ENCODE data around the gene SMIM24.
"Not testable (repeated sequence)": the region's sequence is repeated elsewhere in the genome, so short reads cannot be mapped to it uniquely, and the experiment has no call there.

SMIM24 gene

DNA sequence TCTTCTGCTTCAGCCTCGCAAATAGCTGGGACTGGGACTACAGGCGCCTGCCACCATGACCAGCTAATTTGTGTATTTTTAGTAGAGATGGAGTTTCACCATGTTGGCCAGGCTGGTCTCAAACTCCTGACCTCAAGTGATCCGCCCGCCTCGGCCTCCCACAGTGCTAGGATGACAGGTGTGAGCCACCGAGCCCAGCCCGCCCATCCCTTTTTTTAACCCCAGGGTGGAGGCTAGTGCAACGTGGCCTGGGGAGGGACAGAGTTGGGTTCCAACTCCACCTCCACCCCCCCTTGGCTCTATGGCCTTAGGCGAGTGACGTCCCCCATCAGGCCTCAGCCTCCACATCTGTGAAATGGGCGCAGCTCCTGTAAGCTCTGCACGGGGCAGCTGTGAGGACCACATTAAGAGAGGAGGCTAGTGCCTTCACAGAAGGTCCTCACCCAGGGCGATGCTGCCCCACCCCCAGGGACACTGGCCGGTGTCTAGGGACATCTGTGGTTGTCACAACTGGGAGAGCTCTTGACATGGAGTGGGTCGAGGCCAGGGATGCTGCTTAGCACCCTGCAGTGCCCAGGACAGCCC is 37.7 kb downstream of the SMIM24 start:
- Histone ChIP-seq H3K36me3 (replicated peaks) (peaks cover 34% of the 10 kb centered on the region), H3K27me3 (ENCODE audit: low read depth) (no peaks in the 10 kb centered on the region), H3K4me1 (no peaks in the 10 kb centered on the region), H3K4me3 (no peak overlapping the region), H3K9me3 (no peaks in the 10 kb centered on the region)
- DNase-seq (ENCODE audit: low spot score in 2 of 2): no peak
- in situ Hi-C loops (cut with MboI; ENCODE audit: low sequenced_read_pairs): no loop called here

DNA sequence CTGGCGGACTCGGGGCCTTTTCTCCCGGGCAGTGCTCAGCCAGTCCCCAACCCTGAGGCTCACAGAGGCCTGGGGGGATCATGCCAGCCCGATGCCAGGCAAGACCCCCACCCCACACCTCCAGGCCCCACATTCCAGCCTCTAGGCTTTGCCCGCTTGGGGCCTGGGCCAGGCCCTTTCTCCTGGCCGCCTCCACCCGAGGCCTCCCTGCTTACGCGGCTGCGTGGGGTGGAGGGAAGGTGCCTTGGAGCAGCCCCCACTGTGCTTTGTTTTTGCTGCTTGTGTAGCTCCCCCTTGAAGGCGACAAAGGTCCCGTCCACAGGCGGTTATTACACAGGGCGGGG is 38.4 kb downstream of the SMIM24 start:
- H3K4me3 ChIP-seq: no peak overlapping the region
- no peaks in the 10 kb centered on the region for H3K9me3 ChIP-seq
- in situ Hi-C loops (cut with MboI; ENCODE audit: low sequenced_read_pairs): no loop called here
- no peaks in the 10 kb centered on the region for H3K4me1 ChIP-seq
- H3K36me3 ChIP-seq (replicated peaks): peaks cover 34% of the 10 kb centered on the region
- H3K27me3 ChIP-seq (ENCODE audit: low read depth): no peaks in the 10 kb centered on the region
- DNase-seq (ENCODE audit: low spot score in 2 of 2): no peak

DNA sequence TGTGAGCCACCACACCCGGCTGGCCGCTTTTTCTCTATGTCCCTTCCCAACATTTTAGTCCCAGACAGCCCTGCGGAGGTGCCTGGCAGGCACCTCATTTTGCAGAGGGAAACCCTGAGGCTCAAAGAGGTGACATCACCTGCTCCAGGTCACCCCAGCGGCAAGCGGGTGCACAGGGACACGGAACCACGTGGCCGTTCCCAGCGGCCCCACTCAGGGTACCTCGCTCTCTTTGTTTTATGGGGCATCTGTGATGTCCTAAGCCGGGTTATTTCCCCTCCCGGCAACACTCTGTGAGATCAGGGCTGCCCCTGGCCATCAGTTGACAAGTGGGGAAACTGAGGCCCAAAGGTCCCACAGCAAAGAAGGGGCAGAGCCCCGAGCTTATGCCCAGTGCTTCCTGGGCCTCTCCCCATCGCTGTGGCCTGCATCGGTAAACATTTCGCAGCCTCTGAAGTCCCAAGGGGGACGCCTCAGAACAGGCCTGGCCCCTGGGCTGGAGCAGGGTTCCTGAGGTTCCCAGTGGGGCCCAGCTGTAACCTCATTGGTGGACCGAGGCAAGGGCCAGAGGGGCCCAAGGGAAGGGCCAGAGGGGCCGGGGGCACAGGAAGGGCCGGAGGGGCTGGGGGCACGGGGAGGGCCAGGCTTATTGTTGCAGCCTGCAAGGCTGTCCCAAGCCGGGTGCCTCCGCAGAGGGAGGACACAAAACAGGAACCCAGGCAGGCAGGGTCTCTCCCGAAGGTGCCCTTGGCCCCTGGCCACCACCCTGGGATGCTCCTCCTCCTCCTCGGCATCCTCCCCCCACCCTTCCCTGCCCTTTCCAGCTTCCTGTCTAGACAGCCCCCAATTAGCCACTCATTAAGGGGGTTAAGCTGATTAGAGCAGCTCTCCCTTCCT is 39.0 kb downstream of the SMIM24 start:
- Histone ChIP-seq H3K36me3 (replicated peaks) (peaks cover 38% of the 10 kb centered on the region), H3K27me3 (ENCODE audit: low read depth) (no peaks in the 10 kb centered on the region), H3K4me3 (no peak overlapping the region), H3K4me1 (no peaks in the 10 kb centered on the region), H3K9me3 (no peaks in the 10 kb centered on the region)
- no peak for DNase-seq (ENCODE audit: low spot score in 2 of 2)
- in situ Hi-C loops (cut with MboI; ENCODE audit: low sequenced_read_pairs): no loop called here

DNA sequence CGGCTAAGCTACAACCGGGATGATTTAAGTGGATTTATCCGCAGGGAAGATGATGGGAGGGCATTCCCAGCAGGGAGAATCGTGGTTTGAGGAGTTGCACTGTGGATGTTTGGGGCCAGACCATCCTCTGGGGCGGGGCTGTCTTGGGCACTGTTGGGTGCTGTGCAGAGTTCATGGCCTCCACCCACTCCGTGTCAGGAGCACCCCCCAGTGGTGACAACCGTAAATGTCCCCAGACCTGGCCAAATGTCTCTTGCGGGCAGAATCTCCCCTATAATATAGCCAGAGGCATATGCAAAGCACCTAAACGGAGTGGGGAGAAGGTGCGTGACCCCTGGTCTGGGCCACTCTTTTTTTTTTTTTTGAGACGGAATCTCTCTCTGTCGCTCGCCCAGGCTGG is 40.2 kb downstream of the SMIM24 start:
- Histone ChIP-seq H3K27me3 (ENCODE audit: low read depth) (no peaks in the 10 kb centered on the region), H3K4me3 (no peak overlapping the region), H3K4me1 (no peaks in the 10 kb centered on the region), H3K36me3 (replicated peaks) (peaks cover 39% of the 10 kb centered on the region), H3K9me3 (no peaks in the 10 kb centered on the region)
- peak in 1 of 2 experiments; percentile 73 for DNase-seq (ENCODE audit: low spot score in 2 of 2)
- in situ Hi-C loops (cut with MboI; ENCODE audit: low sequenced_read_pairs): no loop called here

DNA sequence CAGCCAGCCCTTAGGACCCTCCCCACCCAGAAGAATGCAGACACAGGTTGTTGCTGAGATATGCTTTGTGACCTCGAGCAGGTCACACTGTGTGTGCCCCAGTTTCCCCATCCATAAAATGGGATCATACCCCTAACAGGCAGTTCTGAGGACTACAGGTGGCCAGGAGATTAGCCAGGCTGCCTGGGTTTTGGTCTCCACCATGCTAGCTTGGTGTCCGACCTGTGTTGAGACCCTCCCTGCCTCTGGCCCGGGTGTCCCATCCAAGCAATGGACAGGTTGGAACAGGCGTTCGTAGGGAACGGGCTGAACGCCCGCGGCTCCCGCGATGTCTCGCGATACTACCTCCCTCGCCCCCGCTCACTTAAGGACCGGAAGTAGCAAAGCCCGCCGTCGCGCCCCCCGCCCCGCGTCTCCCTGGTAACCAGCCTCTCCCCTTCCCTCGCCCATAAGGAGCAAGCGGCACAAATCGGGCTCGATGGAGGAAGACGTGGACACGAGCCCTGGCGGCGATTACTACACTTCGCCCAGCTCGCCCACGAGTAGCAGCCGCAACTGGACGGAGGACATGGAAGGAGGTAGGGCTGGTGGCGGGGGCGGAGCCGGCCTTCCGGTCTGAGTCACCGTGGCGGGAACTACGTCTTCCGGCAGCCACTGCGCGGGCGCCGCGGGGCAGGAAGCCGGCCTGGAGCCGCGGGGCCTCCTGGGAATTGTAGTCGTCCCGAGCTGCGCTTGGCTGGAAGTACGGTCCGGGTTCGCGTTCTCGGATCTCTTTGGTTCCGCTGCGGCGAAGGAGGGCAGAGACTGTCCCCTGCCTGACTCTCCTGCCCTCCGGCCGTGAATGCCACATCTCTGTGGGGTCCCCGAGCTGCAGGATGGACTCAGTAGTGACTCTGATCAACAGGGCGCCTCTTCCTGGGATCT is 45.4 kb downstream of the SMIM24 start:
- in situ Hi-C loops (cut with MboI; ENCODE audit: low sequenced_read_pairs): no loop called here
- Histone ChIP-seq H3K36me3 (replicated peaks) (peaks cover 43% of the 10 kb centered on the region), H3K27me3 (ENCODE audit: low read depth) (no peaks in the 10 kb centered on the region), H3K4me3 (peak overlapping the region; percentile 63), H3K4me1 (no peaks in the 10 kb centered on the region), H3K9me3 (no peaks in the 10 kb centered on the region)
- peak; percentile 91 to 97 for DNase-seq (ENCODE audit: low spot score in 2 of 2)

DNA sequence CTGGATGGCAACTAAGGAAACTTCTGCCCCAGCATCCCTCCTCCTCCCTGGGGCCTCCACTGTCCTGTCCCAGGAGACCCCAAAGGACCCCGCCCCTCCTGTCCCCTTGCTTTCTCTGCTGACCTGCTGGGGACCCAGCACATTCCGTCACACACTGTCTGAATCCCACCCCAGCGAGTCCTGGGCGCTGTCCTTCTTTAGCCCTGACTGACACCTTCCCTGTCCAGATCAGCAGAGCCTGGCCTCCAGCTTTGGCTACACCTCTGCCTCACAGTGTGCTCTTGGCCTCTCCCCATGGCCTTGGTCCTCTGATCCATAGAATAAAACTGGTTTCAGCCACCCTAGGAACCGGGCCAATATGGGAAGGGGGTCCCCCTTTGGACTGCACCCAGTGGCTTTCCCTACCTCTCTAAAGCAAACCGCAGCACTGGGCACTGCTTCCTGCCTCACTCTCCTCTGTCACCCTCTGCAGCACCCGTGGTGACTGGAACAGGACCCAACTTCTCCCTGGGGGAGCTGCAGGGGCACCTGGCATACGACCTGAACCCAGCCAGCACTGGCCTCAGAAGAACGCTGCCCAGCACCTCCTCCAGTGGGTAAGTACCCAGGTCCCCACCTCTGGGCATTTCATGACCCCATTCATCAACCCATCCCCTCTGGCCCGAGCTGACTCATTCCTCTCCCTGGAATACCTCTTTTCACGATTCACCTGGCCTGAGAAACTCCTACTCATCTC is 46.4 kb downstream of the SMIM24 start:
- no peaks in the 10 kb centered on the region for H3K4me1 ChIP-seq
- H3K36me3 ChIP-seq (replicated peaks): peaks cover 42% of the 10 kb centered on the region
- H3K9me3 ChIP-seq: no peaks in the 10 kb centered on the region
- DNase-seq (ENCODE audit: low spot score in 2 of 2): no peak
- no peak overlapping the region for H3K4me3 ChIP-seq
- no peaks in the 10 kb centered on the region for H3K27me3 ChIP-seq (ENCODE audit: low read depth)
- in situ Hi-C loops (cut with MboI; ENCODE audit: low sequenced_read_pairs): no loop called here

DNA sequence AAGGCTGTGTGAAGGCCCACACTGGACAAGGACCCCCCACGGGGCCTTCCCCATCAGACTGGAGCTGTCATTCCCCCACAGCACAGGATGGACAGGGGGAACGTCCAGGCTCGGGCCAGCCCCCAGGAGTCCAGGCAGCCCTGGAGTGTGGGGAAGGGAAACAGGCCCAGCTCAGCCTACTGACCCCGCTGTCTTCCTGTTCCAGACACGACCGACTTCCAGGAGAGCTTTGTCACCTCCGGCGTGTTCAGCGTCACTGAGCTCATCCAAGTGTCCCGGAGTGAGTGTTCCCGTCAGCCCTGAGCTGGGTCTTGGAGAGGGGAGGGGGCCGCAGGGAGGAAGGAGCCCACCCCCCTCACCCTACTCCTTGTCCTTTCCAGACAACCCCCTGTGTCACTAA is 47.0 kb downstream of the SMIM24 start:
- Histone ChIP-seq H3K36me3 (replicated peaks) (peaks cover 38% of the 10 kb centered on the region), H3K27me3 (ENCODE audit: low read depth) (no peaks in the 10 kb centered on the region), H3K9me3 (no peaks in the 10 kb centered on the region), H3K4me1 (no peaks in the 10 kb centered on the region), H3K4me3 (no peak overlapping the region)
- in situ Hi-C loops (cut with MboI; ENCODE audit: low sequenced_read_pairs): no loop called here
- no peak for DNase-seq (ENCODE audit: low spot score in 2 of 2)

DNA sequence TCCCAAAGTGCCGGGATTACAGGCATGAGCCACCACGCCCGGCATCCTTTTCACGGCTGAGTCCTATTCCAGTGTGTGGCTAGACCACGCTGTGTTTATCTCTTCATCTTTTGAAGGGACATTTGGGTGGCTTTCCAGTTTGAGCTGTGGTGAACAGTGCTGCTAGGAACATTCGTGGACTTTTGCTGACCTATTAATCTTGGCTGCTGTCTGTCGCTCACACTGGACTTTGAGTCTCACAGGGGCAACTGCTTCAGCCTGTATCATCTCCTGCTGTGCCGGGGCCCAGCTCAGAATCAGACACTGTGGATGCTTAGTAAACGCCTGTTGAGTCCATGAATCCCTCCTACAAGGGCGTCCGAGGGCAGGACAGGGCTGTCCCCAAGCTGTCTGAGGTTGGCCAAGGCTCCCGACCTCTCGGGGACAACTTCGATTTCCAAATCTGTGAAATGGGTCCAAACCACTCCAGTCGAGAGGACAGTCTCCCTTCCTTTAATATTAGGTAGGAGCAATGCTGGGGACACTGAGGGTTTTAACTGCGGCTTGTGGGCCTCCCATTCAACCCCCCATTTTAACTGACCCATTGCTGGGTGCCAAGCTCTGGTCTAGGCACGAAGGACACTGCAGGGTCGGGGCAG is 48.4 kb downstream of the SMIM24 start:
- H3K27me3 ChIP-seq (ENCODE audit: low read depth): no peaks in the 10 kb centered on the region
- no peaks in the 10 kb centered on the region for H3K4me1 ChIP-seq
- peaks cover 38% of the 10 kb centered on the region for H3K36me3 ChIP-seq (replicated peaks)
- H3K9me3 ChIP-seq: no peaks in the 10 kb centered on the region
- H3K4me3 ChIP-seq: no peak overlapping the region
- no peak for DNase-seq (ENCODE audit: low spot score in 2 of 2)
- in situ Hi-C loops (cut with MboI; ENCODE audit: low sequenced_read_pairs): no loop called here

DNA sequence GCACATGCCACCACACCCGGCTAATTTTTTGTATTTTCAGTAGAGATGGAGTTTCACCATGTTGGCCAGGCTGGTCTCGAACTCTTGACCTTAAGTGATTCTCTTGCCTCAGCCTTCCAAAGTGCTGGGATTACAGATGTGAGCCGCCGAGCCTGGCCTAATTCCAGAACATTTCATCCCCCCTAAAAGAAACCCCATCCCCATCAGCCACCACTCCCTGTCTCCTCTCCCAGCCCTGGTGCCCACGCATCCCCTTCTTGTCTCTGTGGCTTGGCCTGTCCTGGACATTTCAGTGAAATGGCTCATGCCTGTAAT is 50.0 kb downstream of the SMIM24 start:
- DNase-seq (ENCODE audit: low spot score in 2 of 2); H3K4me3 ChIP-seq; in situ Hi-C loops (cut with MboI; ENCODE audit: low sequenced_read_pairs); H3K27me3 ChIP-seq (ENCODE audit: low read depth); H3K9me3 ChIP-seq; H3K4me1 ChIP-seq: not testable (repeated sequence)
- peaks cover 34% of the 10 kb centered on the region for H3K36me3 ChIP-seq (replicated peaks)

DNA sequence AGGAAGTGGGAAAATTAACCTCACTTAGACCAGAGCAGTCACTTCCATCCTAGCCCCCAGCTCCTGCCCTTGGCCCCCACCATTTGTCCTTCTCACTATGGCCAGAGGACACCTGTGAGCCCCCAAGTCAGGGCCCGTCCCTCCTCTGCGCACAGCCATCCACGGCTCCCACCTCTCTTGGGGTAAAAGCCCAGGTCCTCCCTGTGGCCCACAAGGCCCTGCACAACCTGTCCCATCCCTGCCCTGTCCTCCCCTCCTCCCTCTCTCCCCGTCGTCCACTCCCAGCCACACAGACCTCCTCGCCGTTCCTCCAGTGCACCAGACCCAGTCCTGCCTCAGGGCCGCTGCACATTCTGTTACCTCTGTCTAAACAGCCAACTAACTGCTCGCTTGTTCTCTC is 53.9 kb downstream of the SMIM24 start:
- Histone ChIP-seq H3K4me1 (no peaks in the 10 kb centered on the region), H3K4me3 (no peak overlapping the region), H3K9me3 (no peaks in the 10 kb centered on the region), H3K36me3 (replicated peaks) (peaks cover 16% of the 10 kb centered on the region), H3K27me3 (ENCODE audit: low read depth) (no peaks in the 10 kb centered on the region)
- in situ Hi-C loops (cut with MboI; ENCODE audit: low sequenced_read_pairs): no loop called here
- DNase-seq (ENCODE audit: low spot score in 2 of 2): no peak
